Small intestine (tissue), 7 donors: Measurements from ENCODE around the gene ASCC3. TPM values are rescaled to one million over a fixed set of nuclear protein-coding genes. Genes with fewer than 3 reads are reported as not detected.
A peak's percentile ranks its signal among the peaks of the same experiment; 100 is the strongest.

ENCODE experiments used
- DNase-seq, 2 donors: peaks; one replicate each; pipeline versions ENCODE4 v3.0.0 to v3.0.0-alpha.2; 2013
- FAIRE-seq: peaks from 2 replicates; lab custom pipeline; 2012; peaks lifted over from hg19 to GRCh38; lab: Jason Lieb, UNC
- H3K27ac ChIP-seq, 3 donors: one replicate each; pipeline ENCODE4 v1.5.1; 2013; ENCODE audit warnings: low read length in 2 of 3, mild to moderate bottlenecking in 2 of 3, control low read depth in 1 of 3, inconsistent platforms in 1 of 3, low read depth in 1 of 3, moderate library complexity in 1 of 3
- H3K27me3 ChIP-seq, 3 donors: one replicate each; pipeline ENCODE4 v1.6.1; 2013; ENCODE audit warnings: low read length in 3 of 3, inconsistent platforms in 1 of 3; ENCODE audit not compliant: control insufficient read depth in 3 of 3, insufficient read depth in 3 of 3
- H3K36me3 ChIP-seq, 3 donors: one replicate each; pipeline ENCODE4 v1.6.1; 2013; ENCODE audit warnings: low read length in 3 of 3, inconsistent platforms in 1 of 3, low read depth in 1 of 3, mild to moderate bottlenecking in 1 of 3, moderate library complexity in 1 of 3; ENCODE audit not compliant: control insufficient read depth in 3 of 3, insufficient read depth in 2 of 3
- H3K4me1 ChIP-seq, 3 donors: one replicate each; pipeline ENCODE4 v1.6.1; 2013; ENCODE audit warnings: low read length in 2 of 3, inconsistent platforms in 1 of 3, low read depth in 1 of 3, mild to moderate bottlenecking in 1 of 3, moderate library complexity in 1 of 3; ENCODE audit not compliant: control insufficient read depth in 3 of 3, insufficient read depth in 2 of 3
- H3K4me3 ChIP-seq, 3 donors: one replicate each; pipeline ENCODE4 v1.5.1; 2013; ENCODE audit warnings: low read length in 3 of 3, control low read depth in 1 of 3, inconsistent platforms in 1 of 3, low read depth in 1 of 3, mild to moderate bottlenecking in 1 of 3, moderate library complexity in 1 of 3
- H3K9me3 ChIP-seq, 2 donors: one replicate each; pipeline ENCODE4 v1.6.1; 2013; ENCODE audit warnings: low read depth in 1 of 2, low read length in 1 of 2; ENCODE audit not compliant: control insufficient read depth in 2 of 2, insufficient read depth in 1 of 2
- WGBS, 3 donors: extraction: QIAGEN DNeasy Blood & Tissue Kit; methylation state at CpG; one replicate each; pipeline ENCODE4 v1.1.7; 2013; 5-methylcytosine and 5-hydroxymethylcytosine counted together
- polyA plus RNA-seq, 4 donors: library from polyadenylated mRNA; stranded (reverse) in 3 of 4; unstranded in 1 of 4; fragments of 200-250 nt in 3 of 4; fragments of 120-200 nt in 1 of 4; gene quantifications; one replicate each; pipeline versions ENCODE4 v1.2.1 to v1.2.3, GENCODE V29; 2013
- donor health status: healthy with polysubstance abuse.
- donor health status: control.
- donor health status: control.
- donor health status: Bipolar disorder and iron deficiency.
- donor health status: healthy.

Gene ASCC3
- polyA plus RNA-seq, 4 donors, result 6.8 to 29.0 (median 13.6) TPM

GRCh38 chr6:100491952-100492670 lies 389.0 kb downstream of the ASCC3 start:
- Histone ChIP-seq H3K27ac (no peak overlapping the region), H3K36me3 (no peaks in the 10 kb centered on the region), H3K4me1 (no peaks in the 10 kb centered on the region), H3K4me3 (no peak overlapping the region), H3K27me3 (peaks cover 0 to 12% (median 4%) of the 10 kb centered on the region in 3 donors), H3K9me3 (no peaks in the 10 kb centered on the region)
- 44 to 61% (median 51%) methylated on average over 13 of the region's 13 CpGs for WGBS, 3 donors
- DNase-seq, result no peak
- no peak for FAIRE-seq

GRCh38 chr6:100490065-100490464 lies 391.1 kb downstream of the ASCC3 start:
- DNase-seq (no peak), FAIRE-seq (no peak)
- Histone ChIP-seq H3K9me3 (no peaks in the 10 kb centered on the region), H3K27me3 (peaks cover 0 to 12% (median 4%) of the 10 kb centered on the region in 3 donors), H3K27ac (no peak overlapping the region), H3K4me3 (no peak overlapping the region), H3K36me3 (no peaks in the 10 kb centered on the region), H3K4me1 (no peaks in the 10 kb centered on the region)
- WGBS, 3 donors, result 70 to 84% (median 82%) methylated on average over 2 of the region's 2 CpGs

GRCh38 chr6:100488244-100488643 lies 392.9 kb downstream of the ASCC3 start:
- FAIRE-seq (no peak), DNase-seq (no peak)
- H3K27ac ChIP-seq, result no peak overlapping the region
- no peak overlapping the region for H3K4me3 ChIP-seq
- no peaks in the 10 kb centered on the region for H3K9me3 ChIP-seq
- 77 to 84% (median 79%) methylated on average over 5 of the region's 5 CpGs for WGBS, 3 donors
- no peaks in the 10 kb centered on the region for H3K4me1 ChIP-seq
- H3K36me3 ChIP-seq, result no peaks in the 10 kb centered on the region
- peaks cover 0 to 12% (median 3%) of the 10 kb centered on the region in 3 donors for H3K27me3 ChIP-seq

- Histone ChIP-seq H3K36me3 (no peaks in the 10 kb centered on the region), H3K4me1 (no peaks in the 10 kb centered on the region), H3K4me3 (no peak overlapping the region), H3K9me3 (no peaks in the 10 kb centered on the region), H3K27me3 (peaks cover 0 to 12% (median 0%) of the 10 kb centered on the region in 3 donors), H3K27ac (no peak overlapping the region)
- DNase-seq (no peak), FAIRE-seq (no peak)
- WGBS, 3 donors, result 48 to 82% (median 69%) methylated on average over 2 of the region's 2 CpGs
These were observed 393.5 kb downstream of the ASCC3 start for GRCh38 chr6:100487638-100488037.

GRCh38 chr6:100485268-100485667 lies 395.9 kb downstream of the ASCC3 start:
- H3K27me3 ChIP-seq, result peaks cover 0 to 9% (median 0%) of the 10 kb centered on the region in 3 donors
- FAIRE-seq, result no peak
- H3K9me3 ChIP-seq, result no peaks in the 10 kb centered on the region
- H3K4me3 ChIP-seq, result no peak overlapping the region
- DNase-seq, result no peak
- no peaks in the 10 kb centered on the region for H3K36me3 ChIP-seq
- H3K4me1 ChIP-seq, result no peaks in the 10 kb centered on the region
- H3K27ac ChIP-seq, result no peak overlapping the region

GRCh38 chr6:100484474-100484873 lies 396.7 kb downstream of the ASCC3 start:
- Histone ChIP-seq H3K9me3 (no peaks in the 10 kb centered on the region), H3K4me3 (no peak overlapping the region), H3K4me1 (no peaks in the 10 kb centered on the region), H3K27ac (no peak overlapping the region), H3K27me3 (peaks cover 0 to 9% (median 0%) of the 10 kb centered on the region in 3 donors), H3K36me3 (no peaks in the 10 kb centered on the region)
- FAIRE-seq (no peak), DNase-seq (no peak)
- WGBS, 3 donors, result 71 to 83% (median 74%) methylated on average over 5 of the region's 5 CpGs

- no peak for DNase-seq
- H3K36me3 ChIP-seq, result no peaks in the 10 kb centered on the region
- H3K27me3 ChIP-seq, result peaks cover 0 to under 1% (median 0%) of the 10 kb centered on the region in 3 donors
- no peaks in the 10 kb centered on the region for H3K4me1 ChIP-seq
- no peak overlapping the region for H3K4me3 ChIP-seq
- WGBS, 3 donors, result 33 to 51% (median 33%) methylated on average over 2 of the region's 2 CpGs
- H3K9me3 ChIP-seq, result no peaks in the 10 kb centered on the region
- no peak overlapping the region for H3K27ac ChIP-seq
- no peak for FAIRE-seq
These were observed 398.4 kb downstream of the ASCC3 start for GRCh38 chr6:100482698-100483097.

- H3K27me3 ChIP-seq, result peaks cover 0 to 8% (median 5%) of the 10 kb centered on the region in 3 donors
- no peak overlapping the region for H3K27ac ChIP-seq
- no peaks in the 10 kb centered on the region for H3K4me1 ChIP-seq
- no peaks in the 10 kb centered on the region for H3K9me3 ChIP-seq
- WGBS, 3 donors, result 52 to 73% (median 55%) methylated on average over 3 of the region's 3 CpGs
- peak; percentile 26 to 43 for DNase-seq
- FAIRE-seq, result no peak
- no peaks in the 10 kb centered on the region for H3K36me3 ChIP-seq
- H3K4me3 ChIP-seq, result no peak overlapping the region
These were observed 401.7 kb downstream of the ASCC3 start for GRCh38 chr6:100479179-100480035.
